ENCODE results near the gene CCDC78. TPM values are rescaled to one million over a fixed set of nuclear protein-coding genes. Genes with fewer than 3 reads are reported as not detected.

Gene CCDC78
- total RNA-seq, 1 experiment from 2014 or later = 3.5 TPM

GRCh38 chr16:751152-752006 lies 25.1 kb upstream of the CCDC78 start:
- Histone ChIP-seq H3K27me3 (replicated peaks; ENCODE audit: control insufficient read depth, insufficient read depth, low read length) (no peaks in the 10 kb centered on the region), H3K36me3 (ENCODE audit: control insufficient read depth, insufficient read depth, low read length) (no peaks in the 10 kb centered on the region), H3K9me3 (no peaks in the 10 kb centered on the region), H3K4me3 (ENCODE audit: low read depth, low read length) (no peak overlapping the region), H3K4me1 (peaks cover 6% of the 10 kb centered on the region)
- Mint-ChIP-seq H3K27me3 (ENCODE audit: insufficient read depth, unreplicated experiment) (no peaks in the 10 kb centered on the region), H3K4me1 (ENCODE audit: low read depth, unreplicated experiment) (peaks cover 7% of the 10 kb centered on the region), H3K4me3 (ENCODE audit: unreplicated experiment) (no peak overlapping the region), H3K36me3 (ENCODE audit: insufficient read depth, unreplicated experiment) (peaks cover 4% of the 10 kb centered on the region), H3K27ac (ENCODE audit: unreplicated experiment) (peak overlapping the region; percentile 27), H3K9me3 (ENCODE audit: unreplicated experiment) (no peaks in the 10 kb centered on the region)
- CTCF ChIA-PET = no interaction called here
- POLR2A ChIA-PET = interaction anchor here (1.0 kb wide), 1 partner anchor 30 kb away, joined by 3 read pairs; the partner anchor contains the start of gene ANTKMT
- BruUV-seq (replicated peaks) = no TSS peak
- no peak for DNase-seq
- intact Hi-C loops (cut with micrococcal nuclease; ENCODE audit: unreplicated experiment) = no loop called here
- TF ChIP-seq CTCF (IDR thresholded peaks at IDR 0.05; ENCODE audit: insufficient read depth in 1 of 2, low read depth in 1 of 2, low read length in 1 of 2, severe bottlenecking in 1 of 2, unreplicated experiment in 1 of 2) = no peak

- peaks cover 7% of the 10 kb centered on the region for H3K4me1 Mint-ChIP-seq (ENCODE audit: low read depth, unreplicated experiment)
- CTCF ChIA-PET = interaction anchor here (0.7 kb wide), 1 partner anchor 47 kb away, joined by 3 read pairs; no protein-coding TSS in a partner anchor
- BruUV-seq (replicated peaks) = no TSS peak
- TF ChIP-seq CTCF (IDR thresholded peaks at IDR 0.05; ENCODE audit: insufficient read depth in 1 of 2, low read depth in 1 of 2, low read length in 1 of 2, severe bottlenecking in 1 of 2, unreplicated experiment in 1 of 2) = no peak
- no peak overlapping the region for H3K4me3 Mint-ChIP-seq (ENCODE audit: unreplicated experiment)
- Histone ChIP-seq H3K36me3 (ENCODE audit: control insufficient read depth, insufficient read depth, low read length) (no peaks in the 10 kb centered on the region), H3K4me1 (peaks cover 6% of the 10 kb centered on the region), H3K4me3 (ENCODE audit: low read depth, low read length) (no peak overlapping the region), H3K27me3 (replicated peaks; ENCODE audit: control insufficient read depth, insufficient read depth, low read length) (no peaks in the 10 kb centered on the region), H3K9me3 (no peaks in the 10 kb centered on the region)
- POLR2A ChIA-PET = interaction anchor here (0.6 kb wide), 1 partner anchor 638 kb away, joined by 4 read pairs; no protein-coding TSS in a partner anchor
- peaks cover 4% of the 10 kb centered on the region for H3K36me3 Mint-ChIP-seq (ENCODE audit: insufficient read depth, unreplicated experiment)
- H3K27ac Mint-ChIP-seq (ENCODE audit: unreplicated experiment) = no peak overlapping the region
- intact Hi-C loops (cut with micrococcal nuclease; ENCODE audit: unreplicated experiment) = no loop called here
- no peaks in the 10 kb centered on the region for H3K27me3 Mint-ChIP-seq (ENCODE audit: insufficient read depth, unreplicated experiment)
- no peaks in the 10 kb centered on the region for H3K9me3 Mint-ChIP-seq (ENCODE audit: unreplicated experiment)
- no peak for DNase-seq
Measured at GRCh38 chr16:750485-750884, 24.2 kb upstream of the CCDC78 start.

GRCh38 chr16:749010-749409 lies 22.8 kb upstream of the CCDC78 start:
- Histone ChIP-seq H3K9me3 (no peaks in the 10 kb centered on the region), H3K4me1 (peaks cover 6% of the 10 kb centered on the region), H3K36me3 (ENCODE audit: control insufficient read depth, insufficient read depth, low read length) (no peaks in the 10 kb centered on the region), H3K27me3 (replicated peaks; ENCODE audit: control insufficient read depth, insufficient read depth, low read length) (no peaks in the 10 kb centered on the region), H3K4me3 (ENCODE audit: low read depth, low read length) (no peak overlapping the region)
- no peak for DNase-seq
- Mint-ChIP-seq H3K27me3 (ENCODE audit: insufficient read depth, unreplicated experiment) (no peaks in the 10 kb centered on the region), H3K4me1 (ENCODE audit: low read depth, unreplicated experiment) (peaks cover 7% of the 10 kb centered on the region), H3K27ac (ENCODE audit: unreplicated experiment) (no peak overlapping the region), H3K9me3 (ENCODE audit: unreplicated experiment) (no peaks in the 10 kb centered on the region), H3K36me3 (ENCODE audit: insufficient read depth, unreplicated experiment) (peaks cover 4% of the 10 kb centered on the region), H3K4me3 (ENCODE audit: unreplicated experiment) (no peak overlapping the region)
- TF ChIP-seq CTCF (IDR thresholded peaks at IDR 0.05; ENCODE audit: insufficient read depth in 1 of 2, low read depth in 1 of 2, low read length in 1 of 2, severe bottlenecking in 1 of 2, unreplicated experiment in 1 of 2) = no peak
- BruUV-seq (replicated peaks) = no TSS peak
- CTCF ChIA-PET = interaction anchor here (0.7 to 1.2 kb wide), 3 partner anchors 12 to 52 kb away, joined by 3 to 4 read pairs (median 3); partner anchors contain the start of genes CHTF18, GNG13 and RPUSD1
- intact Hi-C loops (cut with micrococcal nuclease; ENCODE audit: unreplicated experiment) = no loop called here
- POLR2A ChIA-PET = interaction anchor here (0.7 kb wide), 1 partner anchor 19 kb away, joined by 3 read pairs; no protein-coding TSS in a partner anchor

Measured in Caco-2 (cell line).